DND-41 (cell line): ENCODE measurements around the gene FLNA.
"Not testable (repeated sequence)": the region's sequence is repeated elsewhere in the genome, so short reads cannot be mapped to it uniquely, and the experiment has no call there.

Experiments used
- EZH2 ChIP-seq: IDR thresholded peaks from 3 replicates; pipeline ENCODE4 v1.6.1; 2012; ENCODE audit warnings: borderline replicate concordance, low read depth, mild to moderate bottlenecking, moderate library complexity, low read length, inconsistent platforms; ENCODE audit not compliant: severe bottlenecking
- TF ChIP-seq, protein P1 (sequence below): IDR thresholded peaks from 2 replicates; pipeline ENCODE4 v1.5.1; 2012; ENCODE audit warnings: borderline replicate concordance, low read length, moderate library complexity, mild to moderate bottlenecking; ENCODE audit not compliant: poor library complexity, severe bottlenecking; ENCODE audit errors: extremely low read depth

GRCh38 chrX:154302998-154303397, 71.4 kb downstream of the FLNA start:
- TF ChIP-seq, protein P1, sequence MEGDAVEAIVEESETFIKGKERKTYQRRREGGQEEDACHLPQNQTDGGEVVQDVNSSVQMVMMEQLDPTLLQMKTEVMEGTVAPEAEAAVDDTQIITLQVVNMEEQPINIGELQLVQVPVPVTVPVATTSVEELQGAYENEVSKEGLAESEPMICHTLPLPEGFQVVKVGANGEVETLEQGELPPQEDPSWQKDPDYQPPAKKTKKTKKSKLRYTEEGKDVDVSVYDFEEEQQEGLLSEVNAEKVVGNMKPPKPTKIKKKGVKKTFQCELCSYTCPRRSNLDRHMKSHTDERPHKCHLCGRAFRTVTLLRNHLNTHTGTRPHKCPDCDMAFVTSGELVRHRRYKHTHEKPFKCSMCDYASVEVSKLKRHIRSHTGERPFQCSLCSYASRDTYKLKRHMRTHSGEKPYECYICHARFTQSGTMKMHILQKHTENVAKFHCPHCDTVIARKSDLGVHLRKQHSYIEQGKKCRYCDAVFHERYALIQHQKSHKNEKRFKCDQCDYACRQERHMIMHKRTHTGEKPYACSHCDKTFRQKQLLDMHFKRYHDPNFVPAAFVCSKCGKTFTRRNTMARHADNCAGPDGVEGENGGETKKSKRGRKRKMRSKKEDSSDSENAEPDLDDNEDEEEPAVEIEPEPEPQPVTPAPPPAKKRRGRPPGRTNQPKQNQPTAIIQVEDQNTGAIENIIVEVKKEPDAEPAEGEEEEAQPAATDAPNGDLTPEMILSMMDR, result not testable (repeated sequence)
- TF ChIP-seq EZH2, result not testable (repeated sequence)
